Right lobe of liver (tissue), 4 donors: ENCODE results near the gene CLDN7.

Experiments used
- POLR2A ChIP-seq: fragments of 450-650 bp; IDR thresholded peaks from one replicate; pipeline ENCODE4 v1.6.1; 2017; ENCODE audit warnings: antibody characterized with exemption, mild to moderate bottlenecking
- TF ChIP-seq, protein P1 (sequence below), 4 donors: fragments of 200-600 bp in 3 of 4; fragments of 450-650 bp in 1 of 4; IDR thresholded peaks; one replicate each; pipeline versions ENCODE4 v1.5.1 to v1.8.0; 2016 to 2022; ENCODE audit warnings: antibody characterized with exemption in 4 of 4, mild to moderate bottlenecking in 2 of 4
- donor health status: DM: no; HTN: no; CAD: no.
- donor health status: DM: no; HTN: no; CAD: no.
- donor health status: DM: no; HTN: yes; CAD: no.

DNA sequence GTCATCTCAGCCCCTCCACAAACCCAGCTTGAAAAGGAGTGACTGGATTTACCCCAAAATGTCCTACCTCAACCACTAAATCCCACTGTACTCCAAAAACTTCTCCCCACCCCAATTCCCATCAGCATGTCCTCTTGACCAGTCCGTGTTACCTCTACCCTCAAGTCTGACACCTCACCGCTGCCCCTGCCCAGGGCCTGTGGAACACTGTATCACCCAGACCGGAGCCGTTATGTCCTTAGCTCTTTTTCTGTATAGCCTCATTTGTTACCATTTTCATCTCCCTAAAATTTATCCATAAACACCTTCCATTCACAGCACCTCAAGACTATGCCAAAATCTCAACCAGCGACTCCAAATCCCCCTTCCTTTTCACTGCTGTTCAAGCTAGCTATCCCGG lies 25.5 kb downstream of the CLDN7 start:
- TF ChIP-seq, protein P1, sequence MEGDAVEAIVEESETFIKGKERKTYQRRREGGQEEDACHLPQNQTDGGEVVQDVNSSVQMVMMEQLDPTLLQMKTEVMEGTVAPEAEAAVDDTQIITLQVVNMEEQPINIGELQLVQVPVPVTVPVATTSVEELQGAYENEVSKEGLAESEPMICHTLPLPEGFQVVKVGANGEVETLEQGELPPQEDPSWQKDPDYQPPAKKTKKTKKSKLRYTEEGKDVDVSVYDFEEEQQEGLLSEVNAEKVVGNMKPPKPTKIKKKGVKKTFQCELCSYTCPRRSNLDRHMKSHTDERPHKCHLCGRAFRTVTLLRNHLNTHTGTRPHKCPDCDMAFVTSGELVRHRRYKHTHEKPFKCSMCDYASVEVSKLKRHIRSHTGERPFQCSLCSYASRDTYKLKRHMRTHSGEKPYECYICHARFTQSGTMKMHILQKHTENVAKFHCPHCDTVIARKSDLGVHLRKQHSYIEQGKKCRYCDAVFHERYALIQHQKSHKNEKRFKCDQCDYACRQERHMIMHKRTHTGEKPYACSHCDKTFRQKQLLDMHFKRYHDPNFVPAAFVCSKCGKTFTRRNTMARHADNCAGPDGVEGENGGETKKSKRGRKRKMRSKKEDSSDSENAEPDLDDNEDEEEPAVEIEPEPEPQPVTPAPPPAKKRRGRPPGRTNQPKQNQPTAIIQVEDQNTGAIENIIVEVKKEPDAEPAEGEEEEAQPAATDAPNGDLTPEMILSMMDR (IDR thresholded peaks at IDR 0.05) = no peak
- TF ChIP-seq POLR2A = no peak
